Activated CD4-positive, alpha-beta T cell treated with anti-CD3 and anti-CD28 coated beads for 36 hours (primary cell): ENCODE measurements around the gene NEXN. TPM values are rescaled to one million over a fixed set of nuclear protein-coding genes. Genes with fewer than 3 reads are reported as not detected.

ENCODE experiments used
- total RNA-seq, 2 experiments: library from RNA; stranded (reverse); gene quantifications; one replicate each; pipeline ENCODE4 v1.2.3, GENCODE V29; 2021

Gene NEXN
- total RNA-seq, 2 experiments from 2014 or later, result 2.1 to 3.6 TPM

Other genes starting within 250 kb of the NEXN start
- gene ZZZ3, start 206.0 kb upstream of the NEXN start, total RNA-seq, result 10 to 100 TPM; 40.2 to 40.5 TPM
- gene USP33, start 128.8 kb upstream of the NEXN start, total RNA-seq, result 10 to 100 TPM; 36.3 to 36.8 TPM
- gene MIGA1, start 109.0 kb upstream of the NEXN start, total RNA-seq, result 1 to 10 TPM; 7.2 to 9.0 TPM
- 100 to 1,000 TPM; 240 to 258 TPM for gene FUBP1, start 90.4 kb downstream of the NEXN start, total RNA-seq
- gene DNAJB4, start 116.3 kb downstream of the NEXN start, total RNA-seq, result 1 to 10 TPM; 8.8 to 9.8 TPM
- under 1 TPM; 0.05 to 0.09 TPM for gene GIPC2, start 157.3 kb downstream of the NEXN start, total RNA-seq